OCI-LY7 (cell line): Measurements from ENCODE around the gene CUX1. TPM values are rescaled to one million over a fixed set of nuclear protein-coding genes. Genes with fewer than 3 reads are reported as not detected.

Experiments used
- BruUV-seq: library from RNA; stranded (reverse); fragments of 400-500 nt; replicated peaks from 2 replicates; lab custom pipeline; 2021; lab: Mats Ljungman, UMichigan
- CTCF ChIA-PET: fragments of 300-600 bp; sonication (Branson Sonifier 250); formaldehyde crosslinking; loops from one replicate; lab custom pipeline; 2022; ENCODE audit warnings: antibody characterized with exemption; ENCODE audit not compliant: unreplicated experiment; lab: Charles Lee
- POLR2A ChIA-PET: fragments of 300-600 bp; sonication (Branson Sonifier 250); formaldehyde crosslinking; loops from one replicate; lab custom pipeline; 2022; ENCODE audit warnings: antibody characterized with exemption; lab: Charles Lee
- DNase-seq: peaks from one replicate; pipeline ENCODE4 v3.0.0-alpha.2; 2015; ENCODE audit warnings: low spot score
- H2AFZ ChIP-seq: fragments of 200-600 bp; sonication (generic), shearing (Covaris generic); 2 replicates; pipeline ENCODE4 v1.6.1; 2014; ENCODE audit warnings: mild to moderate bottlenecking, antibody characterized with exemption, low read length, moderate library complexity
- H3K27ac ChIP-seq: fragments of 200-600 bp; sonication (generic); 2 replicates; pipeline ENCODE4 v1.5.1; 2014; ENCODE audit warnings: mixed run types, low read depth, mild to moderate bottlenecking, moderate library complexity, low read length, inconsistent platforms; ENCODE audit not compliant: poor library complexity, severe bottlenecking
- H3K36me3 ChIP-seq: fragments of 200-600 bp; sonication (generic); 2 replicates; pipeline ENCODE4 v1.6.1; 2014; ENCODE audit warnings: mild to moderate bottlenecking, antibody characterized with exemption, low read length, moderate library complexity, mixed read lengths; ENCODE audit not compliant: insufficient read depth
- H3K4me1 ChIP-seq: fragments of 200-600 bp; sonication (generic); 2 replicates; pipeline ENCODE4 v1.5.1; 2014; ENCODE audit warnings: mild to moderate bottlenecking, low read length; ENCODE audit not compliant: insufficient read depth, poor library complexity, severe bottlenecking
- H3K4me2 ChIP-seq: fragments of 200-600 bp; sonication (generic); 2 replicates; pipeline ENCODE4 v1.6.1; 2014; ENCODE audit warnings: mild to moderate bottlenecking, low read length
- H3K4me3 ChIP-seq: fragments of 200-600 bp; sonication (generic); 2 replicates; pipeline ENCODE4 v1.5.1; 2014; ENCODE audit warnings: mild to moderate bottlenecking, low read depth, low read length; ENCODE audit not compliant: poor library complexity, severe bottlenecking
- H3K79me2 ChIP-seq: fragments of 200-600 bp; sonication (generic); 2 replicates; pipeline ENCODE4 v1.6.1; 2016; ENCODE audit warnings: low read depth, mild to moderate bottlenecking, low read length, moderate library complexity, mixed read lengths; ENCODE audit not compliant: insufficient read depth
- H3K9me2 ChIP-seq: fragments of 200-600 bp; sonication (generic); 2 replicates; pipeline ENCODE4 v1.6.1; 2016; ENCODE audit warnings: mild to moderate bottlenecking, low read length, mixed read lengths; ENCODE audit not compliant: insufficient read depth
- H3K9me3 ChIP-seq: fragments of 200-600 bp; sonication (generic); 2 replicates; pipeline ENCODE4 v1.6.1; 2014; ENCODE audit warnings: mild to moderate bottlenecking, mixed run types, low read length, mixed read lengths
- H4K20me1 ChIP-seq: fragments of 200-600 bp; sonication (generic); 2 replicates; pipeline ENCODE4 v1.6.1; 2014; ENCODE audit warnings: mild to moderate bottlenecking, antibody characterized with exemption, low read length, moderate library complexity, mixed read lengths; ENCODE audit not compliant: insufficient read depth
- EZH2phosphoT487 ChIP-seq: fragments of 200-600 bp; sonication (generic); IDR thresholded peaks from 2 replicates; pipeline ENCODE4 v1.6.1; 2018; ENCODE audit warnings: low read depth, borderline replicate concordance, mild to moderate bottlenecking, mixed run types, antibody characterized with exemption, low read length, moderate library complexity, mixed read lengths
- intact Hi-C: fragments of 100-400 bp; cut with micrococcal nuclease; formaldehyde crosslinking; loops from one replicate; pipeline ENCODE4 v1.10.0; 2022; ENCODE audit not compliant: unreplicated experiment
- total RNA-seq, 2 experiments: library from RNA; depleted of rRNA in 1 of 2; stranded (reverse); fragments of >200 nt in 1 of 2; shearing (Covaris generic) in 1 of 2; gene quantifications; 2 replicates each; pipeline ENCODE4 v1.2.3, GENCODE V29; 2014 to 2022
- TF ChIP-seq, protein P1 (sequence below): fragments of 200-600 bp; sonication (generic); conservative IDR thresholded peaks from 2 replicates; pipeline ENCODE4 v1.5.1; 2014; ENCODE audit warnings: mild to moderate bottlenecking, antibody characterized with exemption, low read length, moderate library complexity, mixed read lengths

CUX1 gene
- total RNA-seq, 2 experiments from 2014 or later: 143 to 199 TPM

DNA sequence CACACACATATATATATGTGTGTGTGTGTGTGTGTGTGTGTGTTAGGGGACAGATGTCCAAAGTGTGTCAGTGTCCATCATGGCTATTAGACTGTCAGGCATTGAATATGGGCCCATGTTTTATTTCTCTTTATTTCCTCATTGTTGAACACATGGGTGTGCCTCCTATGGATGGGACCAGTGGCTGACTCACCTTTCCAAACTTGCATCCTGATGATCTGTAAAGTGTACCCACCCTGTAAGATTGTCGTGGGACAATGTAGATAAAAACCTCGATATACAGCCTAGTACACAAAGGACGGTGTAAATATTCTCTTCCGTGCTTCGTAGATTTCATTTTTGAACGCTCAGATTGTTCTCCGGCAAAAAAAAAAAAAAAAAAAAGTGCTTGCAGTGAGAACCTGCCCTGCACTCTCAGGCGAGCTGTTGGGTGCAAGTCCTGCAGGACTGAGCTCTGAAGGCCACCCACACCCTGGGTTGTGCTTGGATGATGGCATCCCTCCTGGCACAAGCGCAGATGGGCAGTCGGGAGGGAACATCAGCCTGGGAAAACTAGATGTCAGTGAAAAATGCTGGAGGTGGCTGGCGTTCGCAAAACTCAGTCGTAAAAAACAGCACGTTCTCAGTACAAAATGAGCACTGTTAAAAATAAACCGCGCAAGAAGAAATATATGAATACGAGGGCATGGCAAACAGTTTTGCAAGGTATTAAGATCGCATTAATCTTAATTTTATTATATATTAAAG lies 166.9 kb downstream of the CUX1 start:
- Histone ChIP-seq H3K79me2 (peaks cover 89% of the 10 kb centered on the region), H3K9me3 (peaks cover 10% of the 10 kb centered on the region; the same call in 1 of the 2 replicates), H3K36me3 (peaks cover 65% of the 10 kb centered on the region), H3K4me3 (peak overlapping the region; percentile 47), H3K27ac (peak overlapping the region; percentile 97), H3K4me2 (peak overlapping the region; percentile 79), H2AFZ (no peak overlapping the region), H3K9me2 (no peaks in the 10 kb centered on the region), H3K4me1 (peaks cover 97% of the 10 kb centered on the region), H4K20me1 (no peaks in the 10 kb centered on the region)
- TSS peak; percentile 9 for BruUV-seq
- intact Hi-C loops: no loop called here
- POLR2A ChIA-PET: interaction anchor here (0.6 to 2.8 kb wide), 12 partner anchors 9 to 458 kb away, joined by 3 to 14 read pairs (median 5); no protein-coding TSS in a partner anchor
- DNase-seq: no peak
- CTCF ChIA-PET: interaction anchor here (1.2 kb wide), 1 partner anchor 127 kb away, joined by 3 read pairs; no protein-coding TSS in a partner anchor
- TF ChIP-seq, protein P1, sequence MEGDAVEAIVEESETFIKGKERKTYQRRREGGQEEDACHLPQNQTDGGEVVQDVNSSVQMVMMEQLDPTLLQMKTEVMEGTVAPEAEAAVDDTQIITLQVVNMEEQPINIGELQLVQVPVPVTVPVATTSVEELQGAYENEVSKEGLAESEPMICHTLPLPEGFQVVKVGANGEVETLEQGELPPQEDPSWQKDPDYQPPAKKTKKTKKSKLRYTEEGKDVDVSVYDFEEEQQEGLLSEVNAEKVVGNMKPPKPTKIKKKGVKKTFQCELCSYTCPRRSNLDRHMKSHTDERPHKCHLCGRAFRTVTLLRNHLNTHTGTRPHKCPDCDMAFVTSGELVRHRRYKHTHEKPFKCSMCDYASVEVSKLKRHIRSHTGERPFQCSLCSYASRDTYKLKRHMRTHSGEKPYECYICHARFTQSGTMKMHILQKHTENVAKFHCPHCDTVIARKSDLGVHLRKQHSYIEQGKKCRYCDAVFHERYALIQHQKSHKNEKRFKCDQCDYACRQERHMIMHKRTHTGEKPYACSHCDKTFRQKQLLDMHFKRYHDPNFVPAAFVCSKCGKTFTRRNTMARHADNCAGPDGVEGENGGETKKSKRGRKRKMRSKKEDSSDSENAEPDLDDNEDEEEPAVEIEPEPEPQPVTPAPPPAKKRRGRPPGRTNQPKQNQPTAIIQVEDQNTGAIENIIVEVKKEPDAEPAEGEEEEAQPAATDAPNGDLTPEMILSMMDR: no peak
- no peak for TF ChIP-seq EZH2phosphoT487

DNA sequence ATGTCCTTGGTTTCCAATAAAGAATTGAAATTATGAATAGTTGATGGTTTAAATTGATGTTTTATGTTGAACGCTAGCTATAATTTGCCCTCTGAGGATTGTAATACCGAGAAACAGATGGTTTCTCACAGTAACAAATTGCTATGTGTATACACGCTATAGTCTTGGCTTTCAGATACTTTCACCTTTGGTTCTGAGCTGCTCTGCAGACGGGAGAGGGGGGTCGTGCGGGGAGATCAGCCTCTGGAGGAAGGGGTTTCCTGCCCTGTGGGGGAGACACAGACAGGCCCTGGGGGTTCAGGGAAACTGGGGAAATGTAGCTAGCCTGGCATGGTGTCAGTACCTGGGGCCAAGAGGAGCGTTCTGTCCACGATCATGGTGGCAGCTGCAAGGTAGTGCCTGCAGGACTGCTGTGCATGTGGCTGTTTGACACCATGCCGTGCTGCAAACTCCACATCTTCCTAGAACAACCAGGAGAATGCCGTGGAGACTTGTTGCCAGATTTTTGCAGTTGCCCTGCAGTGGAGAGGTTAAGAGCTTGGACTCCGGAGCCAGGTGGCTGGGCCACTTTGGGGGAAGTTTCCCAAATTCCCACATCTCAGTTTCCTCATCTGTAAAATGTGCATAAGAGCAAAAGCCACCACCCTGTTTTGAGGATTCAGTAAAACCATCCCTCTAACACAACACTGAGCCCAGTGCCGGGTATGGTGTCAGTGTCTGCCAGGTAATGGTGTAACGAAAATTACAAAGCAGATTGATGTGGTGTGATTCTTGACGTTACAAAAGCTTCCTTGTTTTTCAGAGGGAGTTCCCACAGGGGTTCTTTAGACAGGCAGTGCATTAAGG lies 167.9 kb downstream of the CUX1 start:
- peak overlapping the region; percentile 79 for H3K4me2 ChIP-seq
- TF ChIP-seq, protein P1: no peak
- no peak for TF ChIP-seq EZH2phosphoT487
- H3K79me2 ChIP-seq: peaks cover 80% of the 10 kb centered on the region

More for the DNA sequence above, 167.9 kb downstream of the CUX1 start:
- H2AFZ ChIP-seq: no peak overlapping the region
- H3K36me3 ChIP-seq: peaks cover 55% of the 10 kb centered on the region
- intact Hi-C loops: loop anchor here (5.0 kb wide), 1 partner anchor 298 kb away; no protein-coding TSS in a partner anchor
- no peak for DNase-seq
- H3K9me3 ChIP-seq: peaks cover 10% of the 10 kb centered on the region; the same call in 1 of the 2 replicates
- H3K9me2 ChIP-seq: no peaks in the 10 kb centered on the region
- peak overlapping the region; percentile 97 for H3K27ac ChIP-seq
- H3K4me3 ChIP-seq: peak overlapping the region; percentile 47
- no TSS peak for BruUV-seq
- POLR2A ChIA-PET: interaction anchor here (0.6 to 2.8 kb wide), 19 partner anchors 10 to 457 kb away, joined by 3 to 14 read pairs (median 4); no protein-coding TSS in a partner anchor
- CTCF ChIA-PET: interaction anchor here (1.2 kb wide), 1 partner anchor 128 kb away, joined by 3 read pairs; no protein-coding TSS in a partner anchor
- H3K4me1 ChIP-seq: peaks cover 99% of the 10 kb centered on the region
- no peaks in the 10 kb centered on the region for H4K20me1 ChIP-seq
